Hippocampal formation (tissue), 2 donors: Measurements from ENCODE around the gene SHISA5.
"Not testable (repeated sequence)": the region's sequence is repeated elsewhere in the genome, so short reads cannot be mapped to it uniquely, and the experiment has no call there.

Source experiments
- DNase-seq, 2 donors: peaks; one replicate each; lab custom pipeline; 2025; lab: John Stamatoyannopoulos, UW

The SHISA5 gene

DNA sequence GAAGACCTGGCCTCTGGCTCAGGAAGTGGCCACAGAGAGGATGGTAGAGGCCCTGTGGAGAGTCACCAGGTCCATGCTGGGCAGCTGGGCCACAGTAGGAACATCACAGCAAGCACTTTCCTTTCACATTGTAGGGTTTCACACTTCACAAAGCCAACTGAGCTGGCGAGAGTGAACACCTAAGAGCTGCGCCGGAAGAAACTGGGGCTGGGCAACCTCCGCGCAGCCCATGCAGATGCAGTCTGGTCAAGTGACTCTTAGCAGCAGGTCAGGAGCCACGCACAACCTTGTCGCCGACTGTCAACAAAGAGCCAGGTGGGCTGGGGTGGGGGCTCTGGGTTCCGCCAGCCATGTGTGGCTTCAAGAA lies 15.3 kb upstream of the SHISA5 start:
- no peak for DNase-seq

DNA sequence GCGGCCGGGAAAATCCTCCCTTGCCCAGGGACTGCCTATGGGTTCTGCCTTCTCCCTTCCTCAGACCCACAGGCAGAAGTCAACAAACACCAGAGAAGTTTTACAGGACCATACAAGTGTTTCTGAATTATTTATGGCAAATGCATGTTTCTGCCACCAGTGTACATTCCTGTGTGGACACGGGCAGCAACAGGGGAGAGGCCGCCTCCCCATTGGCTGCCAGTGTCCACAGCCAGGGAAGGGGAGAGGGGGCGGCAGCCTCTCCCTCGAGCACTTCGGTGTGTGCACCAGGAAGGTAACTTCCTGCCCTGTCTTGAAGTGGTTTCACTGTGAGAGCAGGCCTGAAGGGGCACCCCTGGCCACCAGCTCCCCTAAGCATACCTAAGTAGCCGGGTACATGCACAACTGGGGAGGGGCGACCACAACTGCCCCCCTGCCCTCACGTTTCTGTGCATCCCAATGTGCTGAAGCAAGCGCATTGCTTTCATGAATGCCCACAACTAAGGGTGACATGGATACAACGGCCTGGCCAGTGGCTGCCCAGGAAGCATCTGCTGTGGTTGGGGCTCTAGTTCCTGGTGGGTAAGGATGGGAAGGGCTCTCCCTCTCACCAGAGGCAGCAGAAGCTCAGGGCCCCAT lies 14.8 kb upstream of the SHISA5 start:
- DNase-seq, result no peak

DNA sequence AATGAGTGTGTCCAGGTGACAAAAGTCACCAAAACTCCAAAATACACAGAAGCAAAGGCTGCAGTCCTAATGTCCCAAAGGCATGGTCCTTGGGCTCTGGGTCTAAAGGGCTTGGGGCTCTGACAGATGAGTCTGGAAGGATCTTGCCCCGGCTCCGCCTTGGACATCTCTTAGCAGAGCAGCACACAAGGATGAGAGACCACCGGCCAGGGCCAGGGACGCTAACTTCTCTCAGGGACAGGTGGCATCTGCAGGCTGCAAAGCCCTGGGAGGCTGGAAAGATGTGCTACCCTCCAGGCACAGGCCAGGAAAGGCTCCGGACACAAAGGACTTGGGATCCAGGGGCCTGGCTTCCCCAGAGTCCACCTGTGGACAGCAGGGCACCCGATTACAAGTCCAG lies 14.1 kb upstream of the SHISA5 start:
- no peak for DNase-seq

DNA sequence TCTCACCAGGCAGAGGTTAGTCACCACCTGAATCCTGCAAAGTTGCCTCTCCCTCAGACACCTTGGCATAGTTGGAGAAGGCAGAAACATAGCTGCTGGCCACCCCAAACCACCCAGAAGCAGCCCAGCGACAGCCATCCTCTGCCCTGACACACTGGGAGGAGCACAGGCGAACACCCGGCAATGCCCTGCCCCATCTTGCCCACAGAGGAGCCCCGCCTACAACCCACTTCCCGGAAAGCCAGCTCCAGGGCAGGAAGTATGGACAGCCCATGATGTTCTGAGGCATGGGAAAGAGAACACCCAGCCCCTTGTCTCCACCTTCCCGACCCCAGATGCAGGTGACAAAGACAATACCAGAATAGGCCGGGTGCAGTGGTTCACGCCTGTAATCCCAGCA lies 12.6 kb upstream of the SHISA5 start:
- no peak for DNase-seq

DNA sequence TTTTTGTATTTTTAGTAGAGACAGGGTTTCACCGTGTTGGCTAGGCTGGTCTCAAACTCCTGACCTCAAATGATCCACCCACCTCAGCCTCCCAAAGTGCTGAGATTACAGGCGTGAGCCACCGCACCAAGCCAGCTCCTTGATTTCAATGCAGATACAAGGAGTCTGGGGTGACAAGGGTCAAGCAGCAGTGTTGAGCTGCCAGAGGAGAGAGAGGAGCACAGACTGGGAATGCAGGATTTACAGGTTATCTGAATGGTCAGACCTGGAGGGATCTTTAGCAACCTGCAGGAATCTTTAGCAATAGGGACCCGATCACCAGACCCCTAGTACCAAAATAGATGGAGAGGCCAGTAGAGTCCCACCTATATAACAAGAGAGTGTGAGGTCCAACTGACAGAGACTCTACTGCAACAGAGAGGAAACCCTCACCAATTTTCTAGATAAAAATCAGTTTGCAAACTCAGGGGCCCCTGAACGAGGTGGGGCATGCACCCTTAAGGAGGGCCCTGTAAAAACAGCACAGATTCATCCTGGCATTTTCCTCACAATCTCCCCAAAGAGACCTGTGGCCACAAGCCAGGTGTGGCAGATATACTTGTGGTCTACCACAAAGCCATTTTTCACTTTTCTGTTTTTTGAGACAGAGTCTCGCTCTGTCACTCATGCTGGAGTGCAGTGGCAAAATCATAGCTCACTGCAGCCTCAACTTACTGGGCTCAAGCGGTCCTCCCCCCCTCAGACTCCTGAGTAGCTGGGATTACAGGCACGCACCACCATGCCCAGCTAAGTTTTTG lies 10.7 kb upstream of the SHISA5 start:
- no peak for DNase-seq

DNA sequence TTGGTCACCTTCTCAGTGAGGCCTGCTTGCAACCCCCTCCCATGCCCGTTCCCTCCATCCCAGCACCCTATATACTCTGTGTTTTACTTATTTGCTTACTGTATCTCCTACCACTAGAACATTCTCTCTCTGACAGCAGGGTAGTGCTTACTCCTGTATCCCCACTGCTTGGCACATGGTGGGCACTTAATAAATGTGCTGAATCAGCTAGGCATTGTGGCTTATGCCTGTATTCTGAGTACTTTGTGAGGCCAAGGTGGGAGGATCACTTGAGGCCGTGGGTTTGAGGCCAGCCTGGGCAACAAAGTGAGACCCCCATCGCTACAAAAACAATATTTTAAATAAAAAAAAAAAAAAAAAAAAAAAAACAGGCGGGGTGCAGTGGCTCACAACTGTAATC lies 7.6 kb upstream of the SHISA5 start:
- DNase-seq, result no peak

DNA sequence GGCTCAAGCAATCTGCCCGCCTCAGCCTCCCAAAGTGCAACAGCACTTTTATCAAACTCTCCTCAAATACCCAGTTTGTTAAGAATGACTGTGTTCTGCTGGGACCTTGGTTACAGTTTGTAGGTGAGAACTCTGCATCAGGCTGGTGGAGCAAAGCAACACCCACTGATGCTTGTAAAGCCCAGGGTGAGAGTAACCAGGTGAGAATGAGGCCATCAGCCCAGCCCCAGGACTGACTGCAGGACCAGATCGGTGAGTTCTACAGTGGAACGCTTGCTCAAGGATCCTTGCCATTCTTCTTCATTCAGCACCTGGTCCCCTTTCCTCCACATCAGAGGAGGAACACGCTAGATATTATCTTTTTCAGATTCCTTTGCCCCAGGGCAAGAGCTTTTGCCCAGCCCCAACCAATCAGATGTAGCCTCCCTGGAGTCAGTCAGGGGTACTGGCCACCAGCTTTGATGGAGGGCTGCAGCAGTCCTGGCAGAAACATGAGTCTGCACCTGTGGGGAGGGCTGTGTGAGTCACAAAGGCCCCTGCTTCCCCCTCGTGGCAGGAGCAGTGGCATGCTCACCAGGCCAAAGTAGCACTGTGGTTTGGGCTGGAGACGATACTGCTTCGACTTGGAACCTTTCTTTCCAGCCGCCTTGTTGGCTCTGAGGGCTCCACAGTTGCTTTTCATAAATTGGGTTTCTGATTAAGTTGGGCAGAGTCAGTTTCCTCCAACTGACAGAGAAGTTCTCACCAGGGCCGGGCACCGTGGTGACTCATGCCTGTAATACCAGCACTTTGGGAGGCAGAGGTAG lies 3.5 kb upstream of the SHISA5 start:
- peak in 1 of 2 donors; percentile 15 for DNase-seq

DNA sequence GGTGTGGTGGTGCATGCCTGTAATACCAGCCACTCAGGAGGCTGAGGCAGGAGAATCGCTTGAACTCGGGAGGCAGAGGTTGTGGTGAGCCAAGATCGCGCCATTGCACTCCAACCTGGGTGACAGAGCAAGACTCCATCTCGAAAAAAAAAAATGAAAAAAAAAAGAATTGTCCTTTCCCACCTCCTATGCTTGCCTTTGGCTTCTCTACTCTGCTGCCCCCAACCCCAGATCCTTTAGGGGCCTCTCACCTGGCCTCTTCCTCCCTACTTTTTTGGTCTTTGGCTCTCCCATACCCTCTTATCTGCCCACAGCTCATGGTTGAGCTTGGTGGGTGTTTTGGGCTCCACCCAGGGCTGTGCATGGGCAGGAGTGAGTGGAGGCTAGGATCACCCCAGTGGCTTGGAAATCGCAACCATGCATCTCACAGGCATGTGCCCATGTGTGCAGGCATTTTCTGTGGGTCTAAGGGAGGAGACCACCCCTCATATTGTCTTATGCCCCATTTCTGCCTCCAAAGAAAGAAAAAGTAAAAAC lies 2.1 kb upstream of the SHISA5 start:
- no peak for DNase-seq

DNA sequence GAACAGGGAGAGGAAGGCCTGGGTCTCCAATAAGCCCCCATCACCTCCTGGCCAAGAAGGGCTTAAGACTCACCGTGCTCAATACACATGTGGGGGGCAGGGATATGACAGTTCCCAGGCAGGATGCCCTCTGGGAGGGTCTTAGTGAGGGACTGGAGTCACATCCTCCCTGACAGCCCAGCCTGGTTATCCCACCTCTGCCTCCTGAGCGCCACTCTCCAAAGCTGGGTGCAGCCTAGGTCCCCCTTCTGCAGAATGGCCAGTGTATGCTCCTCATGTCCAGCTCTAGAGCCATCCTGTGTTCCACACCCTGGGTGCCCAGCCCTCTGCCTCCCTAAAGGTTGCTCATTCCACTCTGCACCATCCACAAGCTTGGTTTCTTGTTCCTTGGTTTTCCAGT lies 1.2 kb upstream of the SHISA5 start:
- DNase-seq, result no peak

DNA sequence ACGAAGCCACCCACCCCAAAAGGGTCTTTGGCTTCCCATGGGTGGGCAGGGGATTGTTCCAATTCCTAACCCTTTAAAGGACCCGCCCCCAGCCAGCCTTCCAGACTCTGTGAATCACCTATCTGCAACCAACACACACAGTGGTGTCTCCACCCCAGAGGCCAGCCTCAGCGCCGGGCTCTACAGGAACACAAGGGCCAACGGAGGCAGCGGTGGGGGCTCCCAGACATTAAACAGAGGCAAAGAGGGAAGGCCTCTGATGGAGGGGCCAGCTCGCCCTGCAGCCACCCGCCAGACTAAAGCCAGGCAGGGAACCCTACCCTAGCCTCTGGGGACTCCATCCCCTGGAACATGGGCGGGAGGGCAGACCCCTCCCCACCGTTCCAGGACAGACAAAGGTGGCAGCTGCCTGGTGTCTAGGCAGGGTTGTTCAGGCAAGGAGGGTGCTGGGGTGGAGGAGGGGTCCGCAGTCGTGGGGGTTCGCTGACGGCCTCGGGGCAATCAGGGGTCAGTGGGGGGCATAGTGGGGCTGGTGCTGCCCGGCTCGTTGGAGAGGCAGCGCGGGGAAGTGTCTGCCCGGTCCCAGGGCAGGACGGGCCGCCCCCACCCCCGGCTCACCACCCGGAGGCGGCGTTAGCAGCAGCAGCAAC lies 448 bp downstream of the SHISA5 start:
- no peak for DNase-seq

DNA sequence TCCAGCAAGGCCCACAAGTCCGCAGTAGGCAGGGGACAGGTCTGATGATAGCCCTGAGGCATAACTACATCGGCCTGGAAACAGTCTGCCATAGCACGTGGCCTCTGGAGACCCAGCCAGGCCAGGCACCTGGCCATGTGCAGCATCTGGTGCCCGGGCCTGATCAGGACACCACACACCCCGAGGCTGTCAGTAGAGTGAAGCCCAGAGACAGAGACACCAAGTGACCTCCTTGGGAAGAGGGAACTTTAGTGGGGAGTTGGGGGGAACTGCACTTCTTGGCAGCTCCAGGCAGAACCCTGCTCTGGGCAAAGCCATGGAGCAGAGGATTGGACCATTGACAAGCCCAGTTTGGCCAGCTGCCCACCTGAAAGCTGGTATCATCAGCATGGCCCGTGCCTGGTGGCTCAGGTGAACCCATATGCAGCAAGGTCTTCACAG lies 1.2 kb downstream of the SHISA5 start:
- DNase-seq, result peak in 1 of 2 donors; percentile 30

DNA sequence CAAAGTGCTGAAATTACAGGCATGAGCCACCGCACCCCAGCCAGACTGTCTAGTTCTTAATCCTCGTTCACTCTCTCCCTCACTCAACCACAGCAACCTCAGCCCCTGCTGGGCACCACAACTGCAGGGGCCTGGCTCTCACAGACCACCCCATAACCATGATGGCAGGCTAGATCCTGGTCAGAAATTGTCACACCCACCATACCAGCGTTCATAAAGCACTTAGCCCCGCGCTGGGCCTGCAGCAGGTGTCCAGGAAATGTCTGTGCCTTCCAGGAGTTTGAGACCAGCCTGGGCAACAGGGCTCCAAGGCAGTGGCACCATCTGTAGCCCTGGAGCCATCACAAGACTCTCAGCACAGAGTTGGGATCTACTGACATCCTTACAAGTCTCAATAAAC lies 1.9 kb downstream of the SHISA5 start:
- no peak for DNase-seq

DNA sequence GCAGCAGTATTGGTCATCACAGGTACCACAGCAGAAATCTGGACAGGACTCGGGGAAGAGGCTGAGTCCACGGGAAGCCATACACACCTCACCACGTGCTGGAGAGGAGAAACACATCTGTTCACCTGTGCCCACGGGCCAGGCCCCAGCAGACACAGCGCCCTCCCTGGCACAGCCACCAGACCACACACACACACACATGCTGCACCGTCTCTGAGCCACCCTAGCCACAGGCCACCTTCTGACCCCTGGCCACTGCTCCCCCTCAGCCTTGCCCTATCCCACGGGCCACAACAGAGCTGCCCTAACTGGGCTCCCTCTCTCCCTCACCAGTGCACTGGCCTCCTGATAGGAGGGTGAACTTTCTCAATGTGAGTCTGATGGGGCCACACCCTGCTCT lies 2.8 kb downstream of the SHISA5 start:
- no peak for DNase-seq

DNA sequence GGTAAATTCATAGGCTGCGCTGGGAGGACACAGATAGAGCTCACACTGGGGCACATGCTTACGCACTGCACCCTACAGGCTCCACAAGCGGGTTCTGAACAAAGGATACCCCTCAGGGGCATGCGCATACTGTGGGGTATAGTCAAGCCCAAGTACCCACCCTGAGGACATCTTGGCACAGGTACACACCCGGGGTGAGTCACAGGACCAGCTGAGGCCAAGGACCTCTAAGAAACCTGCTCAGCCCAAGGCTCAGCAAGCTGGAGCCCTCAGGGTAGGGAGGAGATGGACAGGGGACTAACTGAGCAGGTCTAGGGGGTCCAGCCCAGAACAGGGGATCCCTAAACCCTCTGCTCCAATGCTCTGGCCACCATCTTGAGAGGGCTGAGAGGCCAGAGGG lies 3.3 kb downstream of the SHISA5 start:
- no peak for DNase-seq

DNA sequence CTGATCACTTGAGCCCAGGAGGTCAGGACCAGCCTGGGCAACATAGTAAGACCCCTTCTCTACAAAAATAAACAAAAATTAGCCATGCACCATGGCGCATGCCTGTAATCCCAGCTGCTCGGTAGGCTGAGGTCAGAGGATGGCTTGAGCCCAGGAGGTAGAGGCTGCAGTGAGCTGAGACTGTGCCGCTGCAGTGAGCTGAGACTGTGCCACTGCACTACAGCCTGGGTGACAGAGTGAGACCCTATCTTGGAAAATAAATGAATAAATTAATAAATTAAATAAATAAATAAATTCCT lies 10.8 kb downstream of the SHISA5 start:
- DNase-seq, result no peak

DNA sequence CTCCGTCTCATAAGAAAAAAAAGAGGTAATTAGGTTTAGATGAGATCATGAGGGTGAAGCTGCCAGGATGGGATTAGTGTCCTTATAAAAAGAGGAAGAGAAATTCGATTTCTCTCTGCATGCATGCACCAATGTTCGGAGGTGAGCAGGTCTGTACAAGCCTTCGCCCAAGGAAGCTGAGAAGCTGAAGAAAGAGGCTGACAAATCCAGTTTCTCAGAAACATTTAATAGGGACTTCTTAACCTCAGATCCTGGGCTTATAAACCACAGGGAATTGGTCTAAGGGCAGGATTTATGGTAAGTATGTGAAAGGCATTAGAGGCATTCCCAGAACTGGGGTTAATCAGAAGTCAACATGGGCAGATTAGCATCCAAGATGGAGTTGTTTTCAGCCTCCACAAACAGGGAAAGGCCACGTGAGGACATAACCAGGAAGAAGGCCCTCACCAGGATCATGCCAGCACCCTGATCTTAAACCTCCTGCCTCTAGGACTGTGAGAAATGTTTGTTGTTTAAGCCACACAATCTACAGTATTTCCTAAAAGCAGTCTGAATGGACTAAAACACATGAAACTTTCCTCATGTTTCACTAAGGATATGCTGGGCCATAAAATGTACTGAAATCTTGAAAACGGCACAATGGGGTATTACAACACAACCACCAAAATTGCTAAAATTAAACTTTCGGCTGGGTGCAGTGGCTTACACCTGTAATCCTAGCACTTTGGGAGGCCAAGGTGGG lies 11.3 kb downstream of the SHISA5 start:
- no peak for DNase-seq

DNA sequence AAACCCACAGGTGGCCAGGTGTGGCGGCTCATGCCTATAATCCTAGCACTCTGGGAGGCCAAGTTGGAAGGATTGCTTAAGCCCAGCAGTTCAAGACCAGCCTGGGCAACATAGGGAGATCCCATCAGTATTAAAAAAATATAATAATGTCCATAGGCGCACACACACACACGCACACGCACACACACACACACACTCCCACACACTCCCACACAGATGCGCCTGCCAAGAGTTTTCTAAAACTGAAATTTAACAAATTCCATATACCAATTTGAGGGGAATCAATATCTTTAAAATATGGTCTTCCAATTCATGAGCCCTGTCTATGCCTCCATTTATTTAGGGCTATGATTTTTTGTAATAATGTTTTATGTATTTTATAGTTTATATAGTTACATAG lies 17.0 kb downstream of the SHISA5 start:
- no peak for DNase-seq

DNA sequence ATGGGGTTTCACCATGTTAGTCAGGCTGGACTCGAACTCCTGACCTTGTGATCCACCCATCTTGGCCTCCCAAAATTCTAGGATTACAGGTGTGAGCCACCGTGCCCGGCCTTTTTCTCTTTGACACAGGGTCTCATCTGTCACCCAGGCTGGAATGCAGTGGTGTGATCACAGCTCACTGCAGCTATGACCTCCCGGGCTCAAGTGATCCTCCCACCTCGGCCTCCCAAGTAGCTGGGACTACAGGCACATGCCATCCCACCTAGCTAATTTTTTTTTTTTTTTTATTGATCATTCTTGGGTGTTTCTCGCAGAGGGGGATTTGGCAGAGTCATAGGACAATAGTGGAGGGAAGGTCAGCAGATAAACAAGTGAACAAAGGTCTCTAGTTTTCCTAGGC lies 21.2 kb downstream of the SHISA5 start:
- DNase-seq, result not testable (repeated sequence)

DNA sequence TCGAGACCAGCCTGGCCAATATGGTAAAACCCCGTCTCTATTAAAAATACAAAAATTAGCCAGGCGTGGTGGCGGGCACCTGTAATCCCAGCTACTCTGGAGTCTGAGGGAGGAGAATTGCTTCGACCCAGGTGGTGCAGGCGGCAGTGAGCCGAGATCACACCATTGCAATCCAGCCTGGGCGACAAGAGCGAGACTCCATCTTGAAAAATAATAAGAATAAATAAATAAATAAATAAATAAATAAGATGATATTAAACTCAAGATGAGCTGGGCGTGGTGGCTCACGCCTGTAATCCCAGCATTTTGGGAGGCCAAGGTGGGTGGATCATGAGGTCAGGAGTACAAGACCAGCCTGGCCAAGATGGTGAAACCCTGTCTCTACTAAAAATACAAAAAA lies 23.1 kb downstream of the SHISA5 start:
- DNase-seq, result not testable (repeated sequence)

DNA sequence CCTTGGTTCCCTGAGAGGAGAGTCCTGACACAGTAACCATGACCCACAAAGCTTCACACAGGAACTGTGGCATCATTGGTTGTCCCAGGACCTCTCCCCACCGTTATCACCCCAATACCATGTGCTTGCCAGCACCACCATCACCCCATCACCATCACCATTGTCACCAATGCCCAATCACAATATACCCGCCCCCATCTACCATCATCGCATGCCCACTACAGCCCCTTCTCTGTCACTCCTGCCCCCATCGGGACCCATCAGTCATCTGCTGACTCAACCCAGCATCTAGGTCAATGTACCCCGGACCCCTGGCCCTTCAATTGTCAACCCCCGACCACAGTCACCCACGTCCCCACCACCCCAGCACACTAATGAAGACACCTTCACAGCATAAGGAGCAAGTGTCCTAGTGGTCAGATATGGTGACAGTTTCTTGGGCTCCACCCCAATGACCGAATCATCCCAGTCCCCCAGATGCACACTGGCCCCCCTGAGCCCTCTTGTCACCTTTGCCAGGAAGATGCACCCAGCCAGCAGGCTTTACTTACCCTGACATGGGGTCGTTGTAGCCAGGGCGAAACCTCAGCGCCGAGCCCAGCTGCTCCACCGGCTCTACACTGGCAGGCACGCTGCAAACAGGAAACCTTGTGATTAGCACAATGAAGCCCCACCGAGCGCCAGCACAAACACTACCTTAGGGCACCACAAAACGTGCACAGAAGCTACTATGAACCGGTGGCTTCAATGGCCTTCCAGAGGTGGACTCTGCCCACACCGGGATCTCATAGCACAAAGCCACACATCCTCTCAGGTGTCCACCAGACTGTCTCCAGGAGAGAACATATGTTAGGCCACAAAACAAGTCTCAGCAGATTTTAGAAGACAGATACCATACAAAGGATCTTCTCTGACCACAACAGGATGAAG lies 25.1 kb downstream of the SHISA5 start:
- DNase-seq, result no peak
